ENCODE data around the gene NPR1. TPM values are rescaled to one million over a fixed set of nuclear protein-coding genes. Genes with fewer than 3 reads are reported as not detected.

The NPR1 gene
- total RNA-seq (2022; extraction: Qiagen RNA extraction; ENCODE audit: low read depth): 0.97 to 1.6 TPM (median 1.1 TPM) in 5 replicates

GRCh38 chr1:153678519-153679336 lies at the start of gene NPR1:
NPR1 (plus strand) TSS chr1:153678688; CDS start chr1:153679109, 421 bp downstream.

DNA sequence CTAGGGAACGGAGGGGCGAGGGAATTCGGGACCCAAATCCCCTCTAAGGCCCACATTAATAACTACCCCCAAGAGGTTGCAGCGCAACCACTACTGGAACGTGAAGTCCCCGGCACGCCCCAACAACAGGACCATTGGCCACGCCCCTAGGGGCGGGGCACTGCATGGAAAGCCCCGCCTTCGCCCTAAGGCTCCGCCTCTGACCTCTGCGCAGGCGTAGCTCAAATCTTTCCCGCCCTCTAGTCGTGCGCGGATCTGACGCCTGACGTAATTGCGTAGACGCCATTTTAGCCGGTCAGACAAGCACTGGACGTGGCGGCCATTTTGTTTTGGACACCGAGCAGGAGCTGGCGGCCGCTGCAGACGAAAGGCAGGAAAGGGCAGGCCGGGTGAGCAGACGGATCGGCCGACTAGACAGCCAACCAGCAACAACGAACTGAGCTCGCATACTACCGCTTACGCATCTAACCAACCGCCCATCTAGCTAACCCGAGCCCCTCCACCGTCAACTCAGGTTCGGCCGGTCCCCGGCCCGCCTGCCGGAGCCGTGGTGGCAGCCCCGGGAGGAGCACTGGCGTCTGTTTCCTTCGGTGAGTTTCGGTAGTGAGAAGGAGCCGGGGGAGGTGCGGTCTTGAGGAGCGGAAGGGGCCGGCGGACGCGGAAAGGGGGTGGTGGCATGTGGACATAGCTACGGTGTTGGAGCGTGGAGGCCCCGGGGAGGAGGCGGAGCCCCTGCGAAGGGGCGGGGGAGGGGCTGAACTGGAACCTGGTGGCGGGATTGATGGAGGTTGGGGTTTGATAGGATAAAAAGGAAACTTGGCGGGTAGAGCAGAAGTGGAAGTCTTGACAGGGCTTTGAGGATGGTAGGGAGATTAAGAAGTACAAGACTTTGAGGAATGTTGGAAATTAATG lies 44.5 kb upstream of the NPR1 start, which contains the start of gene CHTOP:
Gene CHTOP, plus strand, starts transcription at position 313 of the 912 bp plus-strand sequence. CDS start 2,523 bp downstream, outside the sequence.

DNA sequence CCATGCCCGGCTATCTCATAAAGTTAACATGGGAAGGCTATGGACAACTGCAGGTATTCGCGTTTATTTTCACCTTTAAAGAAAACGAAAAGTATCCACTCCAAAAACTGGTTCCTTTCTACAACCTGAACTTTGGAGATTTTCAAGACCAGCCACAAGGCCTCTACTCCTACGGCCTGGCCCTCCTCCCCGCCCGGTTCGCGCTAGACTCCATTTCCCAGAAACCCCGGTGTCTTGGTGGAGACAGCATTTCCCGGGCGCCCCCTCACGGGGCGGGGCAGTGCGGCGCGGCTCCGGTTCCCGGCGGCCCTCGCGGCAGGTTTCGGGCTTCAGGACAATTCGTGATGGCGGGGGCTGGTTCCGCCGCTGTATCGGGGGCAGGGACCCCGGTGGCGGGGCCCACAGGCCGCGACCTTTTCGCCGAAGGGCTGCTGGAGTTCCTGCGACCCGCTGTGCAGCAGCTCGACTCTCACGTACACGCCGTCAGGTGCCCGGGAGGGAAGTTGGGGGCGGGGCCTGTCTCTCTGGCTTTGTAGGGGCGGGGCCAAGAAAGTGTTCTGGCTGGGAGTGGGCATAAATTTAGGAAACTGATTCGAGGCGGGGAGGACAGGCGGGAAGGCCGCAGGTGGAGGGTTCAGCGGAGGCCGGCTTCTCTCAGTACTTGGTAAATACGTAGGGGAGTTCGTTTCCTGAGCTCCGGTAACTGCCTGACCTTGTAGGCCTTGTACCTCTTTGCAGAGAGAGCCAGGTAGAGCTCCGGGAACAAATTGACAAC lies 19.9 kb upstream of the NPR1 start, which contains the start of gene SNAPIN:
Gene SNAPIN, plus strand, starts transcription at position 304 of the 775 bp plus-strand sequence. Its CDS starts 41 bp downstream, at position 345.

DNA sequence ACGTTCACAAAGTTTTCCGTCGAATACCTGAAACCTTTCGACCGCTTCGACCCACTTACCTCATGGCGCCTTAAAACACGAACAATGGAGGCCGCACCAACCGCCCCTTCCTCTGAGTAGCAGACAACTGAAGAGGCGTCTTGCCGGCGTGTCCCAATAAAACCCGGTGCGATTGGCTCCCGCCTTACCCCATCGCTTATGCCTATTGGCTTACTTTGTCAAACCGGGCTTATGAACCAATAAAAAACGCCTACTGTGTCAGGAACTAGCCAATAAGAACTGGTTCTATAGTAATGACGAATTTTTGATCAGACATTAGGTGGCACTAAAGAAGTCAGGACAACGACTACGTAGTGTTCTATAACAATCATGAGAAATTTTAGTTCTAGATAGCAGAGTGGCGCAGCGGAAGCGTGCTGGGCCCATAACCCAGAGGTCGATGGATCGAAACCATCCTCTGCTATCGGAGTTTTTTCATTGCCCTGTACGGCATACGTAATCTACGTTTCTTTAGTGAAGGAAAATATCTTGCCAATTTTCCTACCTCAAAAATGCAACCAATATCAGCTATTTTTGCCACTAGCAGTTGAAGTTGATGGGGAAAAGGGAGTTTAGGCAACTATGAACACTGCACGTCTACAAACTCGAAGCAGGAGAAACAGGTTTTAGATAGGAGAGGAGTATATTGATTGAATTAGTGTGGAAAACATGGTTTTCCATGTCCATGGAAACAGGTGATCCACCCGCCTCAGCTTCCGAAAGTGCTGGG lies 7.4 kb upstream of the NPR1 start, which contains the start of gene ILF2:
Gene ILF2, minus strand, starts transcription at position 135 of the 769 bp plus-strand sequence. Its CDS starts 71 bp downstream, at position 64.

GRCh38 chr1:153727463-153728304 lies 49.2 kb downstream of the NPR1 start, which contains the start of gene INTS3:
INTS3 (plus strand) TSS chr1:153728050; CDS start chr1:153728635, 585 bp downstream.

Other genes starting within 250 kb of the NPR1 start
- gene S100A7, start 218.0 kb upstream of the NPR1 start, total RNA-seq (2022; extraction: Qiagen RNA extraction; ENCODE audit: low read depth): not detected in 5 replicates
- 3,721 to 4,200 TPM (median 3,795 TPM) in 5 replicates for gene S100A6, start 142.7 kb upstream of the NPR1 start, total RNA-seq (2022; extraction: Qiagen RNA extraction; ENCODE audit: low read depth)
- 0.87 to 1.4 TPM (median 1.1 TPM) in 5 replicates for gene S100A5, start 137.8 kb upstream of the NPR1 start, total RNA-seq (2022; extraction: Qiagen RNA extraction; ENCODE audit: low read depth)
- 1,668 to 2,055 TPM (median 1,841 TPM) in 5 replicates for gene S100A4, start 132.9 kb upstream of the NPR1 start, total RNA-seq (2022; extraction: Qiagen RNA extraction; ENCODE audit: low read depth)
- gene S100A3, start 129.4 kb upstream of the NPR1 start, total RNA-seq (2022; extraction: Qiagen RNA extraction; ENCODE audit: low read depth): 104 to 121 TPM (median 120 TPM) in 5 replicates
- gene S100A2, start 112.8 kb upstream of the NPR1 start, total RNA-seq (2022; extraction: Qiagen RNA extraction; ENCODE audit: low read depth): 18.8 to 40.7 TPM (median 32.4 TPM) in 5 replicates
- 527 to 623 TPM (median 604 TPM) in 5 replicates for gene S100A16, start 65.6 kb upstream of the NPR1 start, total RNA-seq (2022; extraction: Qiagen RNA extraction; ENCODE audit: low read depth)
- 0.29 to 0.82 TPM (median 0.52 TPM) in 5 replicates for gene S100A14, start 62.4 kb upstream of the NPR1 start, total RNA-seq (2022; extraction: Qiagen RNA extraction; ENCODE audit: low read depth)
- gene S100A13, start 51.2 kb upstream of the NPR1 start, total RNA-seq (2022; extraction: Qiagen RNA extraction; ENCODE audit: low read depth): 181 to 204 TPM (median 194 TPM) in 5 replicates
- gene S100A1, start 50.3 kb upstream of the NPR1 start, total RNA-seq (2022; extraction: Qiagen RNA extraction; ENCODE audit: low read depth): 0.62 to 0.80 TPM (median 0.73 TPM) in 4 of 5 replicates, not detected in the other
- 68.2 to 85.8 TPM (median 80.9 TPM) in 5 replicates for gene CHTOP, start 44.6 kb upstream of the NPR1 start, total RNA-seq (2022; extraction: Qiagen RNA extraction; ENCODE audit: low read depth)
- gene SNAPIN, start 20.0 kb upstream of the NPR1 start, total RNA-seq (2022; extraction: Qiagen RNA extraction; ENCODE audit: low read depth): 55.9 to 63.8 TPM (median 59.8 TPM) in 5 replicates
- gene ILF2, start 7.7 kb upstream of the NPR1 start, total RNA-seq (2022; extraction: Qiagen RNA extraction; ENCODE audit: low read depth): 259 to 286 TPM (median 267 TPM) in 5 replicates
- 16.1 to 20.1 TPM (median 18.6 TPM) in 5 replicates for gene INTS3, start 49.4 kb downstream of the NPR1 start, total RNA-seq (2022; extraction: Qiagen RNA extraction; ENCODE audit: low read depth)
- gene SLC27A3, start 96.7 kb downstream of the NPR1 start, total RNA-seq (2022; extraction: Qiagen RNA extraction; ENCODE audit: low read depth): 0.91 to 2.4 TPM (median 1.6 TPM) in 5 replicates
- gene GATAD2B, start 244.3 kb downstream of the NPR1 start, total RNA-seq (2022; extraction: Qiagen RNA extraction; ENCODE audit: low read depth): 6.4 to 14.8 TPM (median 9.0 TPM) in 5 replicates